AG04449 (cell line): ENCODE measurements around the gene NCAPD2.
"Not testable (repeated sequence)": the region's sequence is repeated elsewhere in the genome, so short reads cannot be mapped to it uniquely, and the experiment has no call there.

ENCODE experiments used
- CTCF ChIA-PET: fragments of 350-600 bp; formaldehyde crosslinking; extraction: SDS; loops from one replicate; lab custom pipeline; 2021; ENCODE audit warnings: antibody characterized with exemption; lab: Yijun Ruan, JAX
- POLR2A ChIA-PET: fragments of 400-600, 350-600 bp; formaldehyde crosslinking; extraction: SDS; loops from one replicate; lab custom pipeline; 2020; ENCODE audit warnings: antibody characterized with exemption, inconsistent platforms; lab: Yijun Ruan, JAX
- DNase-seq: peaks from one replicate; pipeline ENCODE4 v3.0.0-alpha.2; 2010; ENCODE audit warnings: low read depth, low spot score
- H3K4me3 ChIP-seq: 2 replicates; pipeline ENCODE4 v1.5.1; 2011; ENCODE audit warnings: low read depth, mild to moderate bottlenecking, control low read depth, low read length
- TF ChIP-seq, protein P1 (sequence below): IDR thresholded peaks from one replicate; pipeline ENCODE4 v1.5.1; 2011; ENCODE audit warnings: mild to moderate bottlenecking, moderate library complexity, low read length, control low read depth, inconsistent platforms; ENCODE audit not compliant: insufficient read depth; ENCODE audit errors: missing control alignments

The NCAPD2 gene

GRCh38 chr12:6472491-6472890 is 21.4 kb upstream of the NCAPD2 start:
- ChIA-PET POLR2A (no interaction called here), CTCF (interaction anchor here (0.6 kb wide), 1 partner anchor 8 kb away, joined by 3 read pairs; no protein-coding TSS in a partner anchor)
- no peak overlapping the region for H3K4me3 ChIP-seq
- DNase-seq: no peak
- TF ChIP-seq, protein P1, sequence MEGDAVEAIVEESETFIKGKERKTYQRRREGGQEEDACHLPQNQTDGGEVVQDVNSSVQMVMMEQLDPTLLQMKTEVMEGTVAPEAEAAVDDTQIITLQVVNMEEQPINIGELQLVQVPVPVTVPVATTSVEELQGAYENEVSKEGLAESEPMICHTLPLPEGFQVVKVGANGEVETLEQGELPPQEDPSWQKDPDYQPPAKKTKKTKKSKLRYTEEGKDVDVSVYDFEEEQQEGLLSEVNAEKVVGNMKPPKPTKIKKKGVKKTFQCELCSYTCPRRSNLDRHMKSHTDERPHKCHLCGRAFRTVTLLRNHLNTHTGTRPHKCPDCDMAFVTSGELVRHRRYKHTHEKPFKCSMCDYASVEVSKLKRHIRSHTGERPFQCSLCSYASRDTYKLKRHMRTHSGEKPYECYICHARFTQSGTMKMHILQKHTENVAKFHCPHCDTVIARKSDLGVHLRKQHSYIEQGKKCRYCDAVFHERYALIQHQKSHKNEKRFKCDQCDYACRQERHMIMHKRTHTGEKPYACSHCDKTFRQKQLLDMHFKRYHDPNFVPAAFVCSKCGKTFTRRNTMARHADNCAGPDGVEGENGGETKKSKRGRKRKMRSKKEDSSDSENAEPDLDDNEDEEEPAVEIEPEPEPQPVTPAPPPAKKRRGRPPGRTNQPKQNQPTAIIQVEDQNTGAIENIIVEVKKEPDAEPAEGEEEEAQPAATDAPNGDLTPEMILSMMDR: no peak

DNA sequence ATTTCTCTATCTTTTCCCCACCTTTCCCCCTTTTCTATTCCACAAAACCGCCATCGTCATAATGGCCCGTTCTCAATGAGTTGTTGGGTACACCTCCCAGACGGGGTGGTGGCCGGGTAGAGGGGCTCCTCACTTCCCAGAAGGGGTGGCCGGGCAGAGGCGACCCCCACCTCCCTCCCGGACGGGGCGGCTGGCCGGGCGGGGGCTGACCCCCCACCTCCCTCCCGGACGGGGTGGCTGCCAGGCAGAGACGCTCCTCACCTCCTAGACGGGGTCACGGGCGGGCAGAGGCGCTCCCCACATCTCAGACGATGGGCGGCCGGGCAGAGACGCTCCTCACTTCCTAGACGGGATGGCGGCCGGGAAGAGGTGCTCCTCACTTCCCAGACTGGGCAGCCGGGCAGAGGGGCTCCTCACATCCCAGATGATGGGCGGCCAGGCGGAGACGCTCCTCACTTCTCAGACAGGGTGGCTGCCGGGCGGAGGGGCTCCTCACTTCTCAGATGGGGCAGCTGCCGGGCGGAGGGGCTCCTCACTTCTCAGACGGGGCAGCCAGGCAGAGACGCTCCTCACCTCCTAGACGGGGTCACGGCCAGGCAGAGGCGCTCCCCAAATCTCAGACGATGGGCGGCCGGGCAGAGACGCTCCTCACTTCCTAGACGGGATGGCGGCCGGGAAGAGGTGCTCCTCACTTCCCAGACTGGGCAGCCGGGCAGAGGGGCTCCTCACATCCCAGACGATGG is 18.5 kb upstream of the NCAPD2 start:
- H3K4me3 ChIP-seq, DNase-seq, POLR2A ChIA-PET, CTCF ChIA-PET: not testable (repeated sequence)

GRCh38 chr12:6476489-6476888 is 17.4 kb upstream of the NCAPD2 start:
- POLR2A ChIA-PET: no interaction called here
- DNase-seq: peak; percentile 63
- no peak overlapping the region for H3K4me3 ChIP-seq
- CTCF ChIA-PET: no interaction called here
- TF ChIP-seq, protein P1: no peak

- ChIA-PET POLR2A (interaction anchor here (0.6 to 1.8 kb wide), 7 partner anchors 8 to 128 kb away, joined by 3 to 9 read pairs (median 4); partner anchors contain the start of genes GAPDH, MRPL51 and VAMP1), CTCF (interaction anchor here (2.2 kb wide), 1 partner anchor 12 kb away, joined by 11 read pairs; no protein-coding TSS in a partner anchor)
- not testable (repeated sequence) for H3K4me3 ChIP-seq, DNase-seq
Observed at GRCh38 chr12:6477601-6478377, 16.1 kb upstream of the NCAPD2 start.

DNA sequence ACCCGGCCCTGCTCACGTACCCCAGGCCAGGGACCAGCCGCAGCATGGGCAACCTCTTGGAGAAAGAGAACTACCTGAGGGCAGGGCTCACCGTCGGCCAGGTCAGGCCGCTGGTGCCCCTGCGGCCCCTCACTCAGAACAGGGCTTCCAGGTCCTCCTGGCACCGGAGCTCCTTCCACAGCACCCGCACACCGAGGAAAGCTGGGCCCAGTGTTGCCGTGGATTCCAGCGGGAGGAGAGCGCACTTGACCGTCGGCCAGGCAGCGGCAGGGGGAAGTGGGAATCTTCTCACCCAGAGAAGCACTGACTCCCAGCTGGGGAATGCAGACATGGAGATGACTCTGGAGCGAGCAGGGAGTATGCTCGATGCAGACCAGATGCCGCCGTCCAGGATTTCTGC is 15.5 kb upstream of the NCAPD2 start:
- ChIA-PET CTCF (interaction anchor here (0.9 to 2.2 kb wide), 2 partner anchors 13 to 60 kb away, joined by 3 to 11 read pairs; no protein-coding TSS in a partner anchor), POLR2A (interaction anchor here (0.6 to 1.8 kb wide), 7 partner anchors 8 to 127 kb away, joined by 3 to 9 read pairs (median 4); partner anchors contain the start of genes GAPDH, MRPL51 and VAMP1)
- TF ChIP-seq, protein P1: no peak
- H3K4me3 ChIP-seq: no peak overlapping the region
- DNase-seq: peak; percentile 31

DNA sequence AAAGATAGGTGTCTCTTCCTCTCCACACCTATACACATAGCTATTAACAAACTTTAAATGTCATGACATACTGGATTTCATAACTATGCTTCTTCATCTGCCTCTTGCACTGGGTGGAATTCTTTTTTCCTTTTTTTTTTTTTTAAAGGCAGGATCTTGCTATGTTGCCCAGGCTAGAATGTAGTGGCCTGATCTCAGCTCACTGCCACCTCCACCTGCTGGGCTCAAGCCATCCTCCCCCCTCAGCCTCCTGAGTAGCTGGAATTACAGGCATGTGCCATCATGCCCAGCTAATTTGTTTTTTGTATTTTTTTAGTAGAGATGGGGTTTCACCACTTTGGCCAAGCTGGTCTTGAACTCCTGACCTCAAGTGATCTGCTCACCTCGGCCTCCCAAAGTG is 5.7 kb upstream of the NCAPD2 start:
- TF ChIP-seq, protein P1: no peak
- no peak overlapping the region for H3K4me3 ChIP-seq
- ChIA-PET CTCF (interaction anchor here (0.7 to 0.8 kb wide), 2 partner anchors 8 to 25 kb away, joined by 3 read pairs; no protein-coding TSS in a partner anchor), POLR2A (interaction anchor here (1.0 to 1.4 kb wide), 2 partner anchors 10 to 18 kb away, joined by 4 read pairs; partner anchors contain the start of gene VAMP1)
- no peak for DNase-seq

DNA sequence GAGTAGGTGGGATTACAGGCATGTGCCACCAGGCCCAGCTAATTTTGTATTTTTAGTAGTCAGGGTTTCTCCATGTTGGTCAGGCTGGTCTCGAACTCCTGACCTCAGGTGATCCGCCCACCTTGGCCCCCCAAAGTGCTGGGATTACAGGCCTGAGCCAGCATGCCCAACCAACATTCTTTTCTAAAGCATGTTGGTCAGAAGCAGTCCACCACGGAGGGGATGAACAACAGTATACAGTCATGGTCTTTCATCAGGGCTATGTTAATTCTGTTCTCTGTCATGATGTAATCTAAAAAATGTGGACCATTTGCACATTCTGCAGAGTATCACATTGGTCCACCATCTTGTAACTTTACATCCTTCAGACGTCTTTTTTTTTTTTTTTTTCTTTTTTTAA is 4.5 kb upstream of the NCAPD2 start:
- no peak for DNase-seq
- TF ChIP-seq, protein P1: no peak
- ChIA-PET POLR2A (no interaction called here), CTCF (no interaction called here)
- H3K4me3 ChIP-seq: no peak overlapping the region

DNA sequence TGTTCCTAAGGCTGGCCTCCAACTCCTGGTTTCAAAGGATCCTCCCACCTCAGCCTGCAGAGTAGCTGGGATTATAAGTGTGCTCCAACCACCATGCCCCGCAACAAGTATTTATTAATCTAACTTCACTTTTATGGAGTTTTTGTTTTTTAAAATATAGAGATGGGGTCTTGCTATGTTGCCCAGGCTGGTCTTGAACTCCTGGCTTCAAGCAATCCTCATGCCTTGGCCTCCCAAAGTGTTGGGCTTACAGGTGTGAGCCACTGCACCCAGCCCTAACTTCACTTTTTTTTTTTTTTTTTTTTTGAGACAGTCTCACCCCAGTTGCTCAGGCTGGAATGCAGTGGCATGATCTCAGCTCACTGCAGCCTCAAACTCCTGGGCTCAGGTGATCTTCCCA is 3.2 kb upstream of the NCAPD2 start:
- CTCF ChIA-PET: interaction anchor here (2.9 kb wide), 1 partner anchor 25 kb away, joined by 14 read pairs; no protein-coding TSS in a partner anchor
- H3K4me3 ChIP-seq, DNase-seq, POLR2A ChIA-PET: not testable (repeated sequence)
